SK-N-MC (cell line): Measurements from ENCODE around the gene CPTP.

ENCODE experiments used
- EZH2 ChIP-seq: fragments of 200-600 bp; sonication (generic); IDR thresholded peaks from one replicate; pipeline ENCODE4 v1.6.1; 2017; ENCODE audit warnings: antibody characterized with exemption
- FOXP2 ChIP-seq: optimal IDR thresholded peaks from 2 replicates; pipeline ENCODE3; 2011; ENCODE audit warnings: mild to moderate bottlenecking, moderate library complexity; ENCODE audit not compliant: insufficient read depth; ENCODE audit errors: extremely low read length, control extremely low read depth
- POLR2AphosphoS5 ChIP-seq: IDR thresholded peaks from 2 replicates; pipeline ENCODE4 v1.6.1; 2012; ENCODE audit warnings: mild to moderate bottlenecking, low read depth, low read length, borderline replicate concordance

GRCh38 chr1:1280782-1281481 lies 43.7 kb upstream of the CPTP start:
- TF ChIP-seq EZH2 (no peak), POLR2AphosphoS5 (no peak), FOXP2 (no peak)
